HG03432 (cell line): ENCODE data around the gene OLFML1.

Experiments used
- ATAC-seq: cut with Tn5 transposase; IDR thresholded peaks from one replicate; pipeline ENCODE4 v1.9.1; 2021; ENCODE audit warnings: mild to moderate bottlenecking, moderate library complexity; ENCODE audit not compliant: unreplicated experiment

The OLFML1 gene

DNA sequence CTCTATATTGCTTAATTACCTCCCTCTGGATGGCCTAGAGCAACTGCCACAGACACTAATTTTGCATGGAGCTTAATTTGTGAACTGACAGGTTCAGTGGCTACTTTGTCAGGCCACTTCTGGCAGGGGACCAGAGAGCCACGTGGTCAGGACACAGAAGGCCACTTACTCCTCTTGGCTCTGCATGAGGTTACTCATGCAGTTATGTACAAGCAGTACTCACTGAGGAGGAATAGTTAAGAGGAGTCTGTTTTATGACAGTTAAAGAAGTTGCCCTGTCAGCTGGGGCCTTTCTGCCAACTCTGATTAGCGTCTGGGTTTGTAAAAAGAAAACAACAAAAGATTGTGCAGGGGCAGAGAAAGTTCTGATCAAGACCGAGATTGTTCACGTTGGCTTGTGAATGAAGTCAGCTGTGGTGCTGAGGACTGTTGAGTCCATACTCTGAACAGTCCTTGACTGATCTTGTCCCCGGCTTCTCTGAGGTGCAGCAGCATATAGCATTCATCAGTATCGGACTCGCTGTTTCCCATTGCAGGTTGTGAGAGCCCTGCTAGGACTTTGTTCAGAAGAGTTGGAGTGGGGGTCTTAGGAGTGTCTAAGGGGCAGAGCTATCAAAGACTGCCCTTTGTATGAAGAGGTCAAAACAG, 69.9 kb downstream of the OLFML1 start:
- ATAC-seq, result no peak

DNA sequence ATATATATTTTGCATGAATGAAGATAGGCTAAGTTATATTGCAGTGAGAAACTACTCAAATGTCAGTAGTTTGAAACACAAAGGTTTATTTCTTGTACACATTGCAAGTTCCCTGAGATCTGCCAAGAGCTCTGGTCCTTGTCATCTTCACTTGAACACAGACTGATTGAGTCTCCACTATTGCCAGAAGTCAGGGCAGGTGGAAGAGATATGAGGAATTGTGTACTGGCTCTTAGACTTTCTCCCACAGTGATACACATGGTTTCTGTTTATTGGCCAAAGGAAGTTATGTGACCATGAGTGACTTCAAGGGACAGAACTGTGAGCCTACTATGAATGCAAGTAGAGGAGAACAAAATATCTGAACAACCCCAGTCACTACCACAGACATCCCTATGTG, 72.7 kb downstream of the OLFML1 start:
- ATAC-seq, result no peak

DNA sequence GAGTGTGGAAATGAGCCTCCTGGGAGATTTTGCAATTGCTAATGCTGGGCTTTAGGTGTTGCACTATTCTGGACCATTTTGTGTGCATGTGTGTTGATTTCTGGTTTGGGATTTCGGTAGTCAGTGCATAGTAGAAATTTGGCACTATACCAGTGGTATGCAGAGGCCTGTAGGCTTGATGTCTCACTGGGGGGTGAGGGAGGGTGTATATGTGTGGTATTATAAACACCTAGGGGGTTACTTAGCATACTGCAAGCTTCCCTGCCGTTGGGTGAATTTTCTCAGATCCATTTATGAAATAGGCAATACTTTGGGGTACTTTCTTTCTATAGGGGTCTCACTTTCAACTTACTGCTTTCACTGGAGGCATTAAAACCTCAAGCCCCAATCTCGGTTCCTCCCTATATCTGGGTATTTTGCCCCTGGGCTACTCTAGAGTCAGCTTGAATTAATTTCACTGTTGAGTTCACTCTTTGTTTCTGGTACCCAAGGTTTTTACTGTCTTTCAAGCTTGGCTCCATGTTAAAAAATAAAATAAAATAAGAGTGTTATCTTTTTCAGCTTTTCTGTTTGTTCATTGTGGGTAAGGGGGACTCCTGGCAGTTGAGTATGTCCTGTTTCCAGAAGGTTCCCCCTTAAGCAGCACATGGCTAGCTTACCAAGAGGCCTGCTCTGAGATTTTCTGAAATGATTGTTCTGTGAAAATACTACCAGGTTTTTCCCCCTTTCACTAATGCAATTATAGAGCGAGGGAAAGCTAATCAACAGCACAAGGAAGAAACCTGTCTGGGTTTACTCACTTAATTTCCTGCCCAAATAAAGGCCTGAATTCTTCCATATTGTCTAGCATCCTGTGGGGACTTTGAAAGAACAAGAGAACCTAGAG, 74.3 kb downstream of the OLFML1 start:
- peak; percentile 77 for ATAC-seq
